Vagina (tissue), 2 donors: ENCODE results near the gene ACOX3.

Experiments
- CTCF ChIP-seq, 3 experiments: fragments of 450-650 bp in 2 of 3; fragments of 200-600 bp in 1 of 3; sonication (generic) in 1 of 3; IDR thresholded peaks; one replicate each; pipeline ENCODE4 v1.5.1; 2017 to 2019; ENCODE audit warnings: antibody characterized with exemption in 3 of 3, mild to moderate bottlenecking in 2 of 3, moderate library complexity in 2 of 3
- POLR2AphosphoS5 ChIP-seq, 2 donors: sonication (generic); formaldehyde crosslinking; IDR thresholded peaks; one replicate each; pipeline ENCODE4 v1.9.0; 2017; ENCODE audit warnings: antibody characterized with exemption in 2 of 2, mild to moderate bottlenecking in 2 of 2, low read depth in 1 of 2; ENCODE audit not compliant: insufficient read depth in 1 of 2

- no peak for TF ChIP-seq CTCF (IDR thresholded peaks at IDR 0.05)
- peak in 1 of 2 donors; percentile 68 for TF ChIP-seq POLR2AphosphoS5 (IDR thresholded peaks at IDR 0.05; ENCODE audit: insufficient read depth in 1 of 2, low read depth in 1 of 2)
Measured at GRCh38 chr4:8391972-8392371, 48.6 kb downstream of the ACOX3 start.
